ENCODE results near the gene COL4A2. TPM values are rescaled to one million over a fixed set of nuclear protein-coding genes. Genes with fewer than 3 reads are reported as not detected.
A peak's percentile ranks its signal among the peaks of the same experiment; 100 is the strongest.

Gene COL4A2
- total RNA-seq, 6 experiments from 2014 or later = 8.4 to 65.8 (median 42.5) TPM

GRCh38 chr13:110518571-110518970 lies 211.5 kb downstream of the COL4A2 start:
- H3K4me3 ChIP-seq = no peak overlapping the region
- TF ChIP-seq POLR2A (IDR thresholded peaks at IDR 0.05) (no peak), CTCF (IDR thresholded peaks at IDR 0.05) (no peak)
- DNase-seq (peak in 2 of 3 donors; percentile 45 to 59), ATAC-seq (peak in 1 of 4 donors; percentile 3)
- H3K4me1 ChIP-seq = peaks cover 0 to 29% (median 15%) of the 10 kb centered on the region in 4 donors
- H3K9me3 ChIP-seq = no peaks in the 10 kb centered on the region
- H3K27ac ChIP-seq = no peak overlapping the region
- H3K27me3 ChIP-seq = no peaks in the 10 kb centered on the region
- WGBS (ENCODE audit: insufficient coverage, low coverage, low lambda C conversion rate, missing lambda C conversion rate) = 100% methylated on average over 1 of the region's 11 CpGs
- peaks cover 0 to 8% (median 0%) of the 10 kb centered on the region in 4 donors for H3K36me3 ChIP-seq
- intact Hi-C loops (cut with DNase I) = no loop called here

DNA sequence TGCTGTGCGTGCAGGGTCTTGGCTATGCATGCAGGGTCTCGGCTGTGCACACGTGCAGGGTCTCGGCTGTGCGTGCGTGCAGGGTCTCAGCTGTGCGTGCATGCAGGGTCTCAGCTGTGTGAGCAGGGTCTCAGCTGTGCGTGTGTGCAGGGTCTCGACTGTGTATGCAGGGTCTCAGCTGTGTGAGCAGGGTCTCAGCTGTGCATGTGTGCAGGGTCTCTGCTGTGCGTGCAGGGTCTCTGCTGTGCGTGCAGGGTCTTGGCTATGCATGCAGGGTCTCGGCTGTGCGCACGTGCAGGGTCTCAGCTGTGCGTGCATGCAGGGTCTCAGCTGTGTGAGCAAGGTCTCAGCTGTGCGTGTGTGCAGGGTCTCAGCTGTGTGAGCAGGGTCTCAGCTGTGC lies 212.0 kb downstream of the COL4A2 start:
- H3K36me3 ChIP-seq = peaks cover 0 to 9% (median 0%) of the 10 kb centered on the region in 4 donors
- no peaks in the 10 kb centered on the region for H3K27me3 ChIP-seq
- TF ChIP-seq POLR2A (IDR thresholded peaks at IDR 0.05) (no peak), CTCF (IDR thresholded peaks at IDR 0.05) (no peak)
- no peaks in the 10 kb centered on the region for H3K9me3 ChIP-seq
- DNase-seq (peak in 1 of 3 donors; percentile 49), ATAC-seq (no peak)
- H3K4me3 ChIP-seq = no peak overlapping the region
- no peak overlapping the region for H3K27ac ChIP-seq
- 83% methylated on average over 3 of the region's 16 CpGs for WGBS (ENCODE audit: insufficient coverage, low coverage, low lambda C conversion rate, missing lambda C conversion rate)
- H3K4me1 ChIP-seq = peaks cover 0 to 34% (median 20%) of the 10 kb centered on the region in 4 donors
- intact Hi-C loops (cut with DNase I) = no loop called here

GRCh38 chr13:110519506-110519905 lies 212.4 kb downstream of the COL4A2 start:
- DNase-seq (peak in 1 of 3 donors; percentile 52), ATAC-seq (no peak)
- intact Hi-C loops (cut with DNase I) = no loop called here
- no peak overlapping the region for H3K27ac ChIP-seq
- H3K4me1 ChIP-seq = peaks cover 2 to 39% (median 22%) of the 10 kb centered on the region in 4 donors
- no CpG with 5 or more reads among the region's 7 CpGs for WGBS (ENCODE audit: insufficient coverage, low coverage, low lambda C conversion rate, missing lambda C conversion rate)
- H3K27me3 ChIP-seq = no peaks in the 10 kb centered on the region
- H3K36me3 ChIP-seq = peaks cover 0 to 9% (median 0%) of the 10 kb centered on the region in 4 donors
- H3K9me3 ChIP-seq = no peaks in the 10 kb centered on the region
- TF ChIP-seq POLR2A (IDR thresholded peaks at IDR 0.05) = no peak
- TF ChIP-seq CTCF (IDR thresholded peaks at IDR 0.05) = no peak
- H3K4me3 ChIP-seq = no peak overlapping the region

DNA sequence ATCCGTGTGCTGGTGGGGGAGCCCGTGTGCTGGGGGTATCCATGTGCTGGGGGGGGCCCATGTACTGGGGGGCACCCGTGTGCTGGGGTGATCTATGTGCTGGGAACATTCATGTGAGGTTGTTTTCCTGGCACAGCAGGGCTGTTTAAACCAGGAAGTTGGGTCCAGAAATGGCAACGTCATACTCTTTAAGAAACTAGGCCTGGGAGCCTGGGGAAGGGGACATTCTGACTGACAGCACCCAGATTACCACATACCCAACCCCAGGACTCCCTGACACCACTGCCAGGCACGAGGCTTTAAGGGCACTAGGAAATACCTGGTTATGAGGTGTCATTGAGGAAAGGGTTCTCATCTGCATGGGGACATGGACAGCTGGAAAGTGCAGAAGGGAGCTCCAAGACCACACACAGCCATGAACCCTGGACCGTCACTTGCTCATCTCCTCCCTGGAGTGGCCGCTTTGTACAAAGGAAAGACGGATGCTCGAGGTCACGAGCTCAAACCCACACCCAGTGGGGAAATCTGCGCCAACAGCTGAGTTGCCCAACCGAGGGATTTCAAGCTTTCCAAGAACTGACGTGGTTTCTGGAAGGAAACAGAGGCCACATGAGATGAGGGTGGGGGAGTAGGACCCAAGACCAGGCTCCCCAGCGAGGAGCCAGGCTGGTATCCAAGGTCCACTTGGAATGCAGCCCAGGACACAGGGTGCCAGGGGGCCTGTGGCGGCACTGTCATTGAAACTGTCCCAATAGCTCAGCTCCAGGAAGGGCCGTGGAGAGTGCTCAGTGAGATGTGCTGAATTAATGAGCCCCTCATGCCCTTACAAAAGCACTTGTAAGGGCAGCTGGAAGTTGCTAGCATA lies 213.6 kb downstream of the COL4A2 start:
- peak overlapping the region; percentile 71 to 85 (median 79) for H3K27ac ChIP-seq
- WGBS (ENCODE audit: insufficient coverage, low coverage, low lambda C conversion rate, missing lambda C conversion rate) = 14% methylated on average over 11 of the region's 16 CpGs
- H3K4me1 ChIP-seq = peaks cover 2 to 50% (median 26%) of the 10 kb centered on the region in 4 donors
- no peak overlapping the region for H3K4me3 ChIP-seq
- intact Hi-C loops (cut with DNase I) = no loop called here
- H3K36me3 ChIP-seq = peaks cover 0 to 9% (median 0%) of the 10 kb centered on the region in 4 donors
- no peaks in the 10 kb centered on the region for H3K27me3 ChIP-seq
- H3K9me3 ChIP-seq = no peaks in the 10 kb centered on the region
- ATAC-seq (peak; percentile 64 to 80 (median 70)), DNase-seq (peak; percentile 87 to 90 (median 90))
- TF ChIP-seq CTCF (IDR thresholded peaks at IDR 0.05) = no peak
- peak; percentile 58 for TF ChIP-seq POLR2A (IDR thresholded peaks at IDR 0.05)

Data from right lobe of liver (tissue), 6 donors.